ENCODE data around the gene CEP152.
A peak's percentile ranks its signal among the peaks of the same experiment; 100 is the strongest.

Gene CEP152

GRCh38 chr15:48721061-48721810 lies 89.6 kb downstream of the CEP152 start:
- no peak for TF ChIP-seq CTCF (IDR thresholded peaks at IDR 0.05; ENCODE audit: control insufficient read depth, insufficient read depth, low read depth, low read length, missing control alignments)
- DNase-seq (ENCODE audit: low read depth): peak; percentile 31
- no peak overlapping the region for H3K4me3 ChIP-seq (ENCODE audit: control insufficient read depth, low read depth, low read length)

- DNase-seq (ENCODE audit: low read depth): no peak
- no peak overlapping the region for H3K4me3 ChIP-seq (ENCODE audit: control insufficient read depth, low read depth, low read length)
- TF ChIP-seq CTCF (IDR thresholded peaks at IDR 0.05; ENCODE audit: control insufficient read depth, insufficient read depth, low read depth, low read length, missing control alignments): no peak
Measured at GRCh38 chr15:48720646-48721045, 90.2 kb downstream of the CEP152 start.

- TF ChIP-seq CTCF (IDR thresholded peaks at IDR 0.05; ENCODE audit: control insufficient read depth, insufficient read depth, low read depth, low read length, missing control alignments): no peak
- no peak overlapping the region for H3K4me3 ChIP-seq (ENCODE audit: control insufficient read depth, low read depth, low read length)
- DNase-seq (ENCODE audit: low read depth): no peak
Measured at GRCh38 chr15:48719668-48720067, 91.2 kb downstream of the CEP152 start.

- DNase-seq (ENCODE audit: low read depth): no peak
- TF ChIP-seq CTCF (IDR thresholded peaks at IDR 0.05; ENCODE audit: control insufficient read depth, insufficient read depth, low read depth, low read length, missing control alignments): no peak
- H3K4me3 ChIP-seq (ENCODE audit: control insufficient read depth, low read depth, low read length): no peak overlapping the region
Measured at GRCh38 chr15:48718646-48719045, 92.2 kb downstream of the CEP152 start.

GRCh38 chr15:48717458-48717857 lies 93.4 kb downstream of the CEP152 start:
- no peak overlapping the region for H3K4me3 ChIP-seq (ENCODE audit: control insufficient read depth, low read depth, low read length)
- no peak for DNase-seq (ENCODE audit: low read depth)
- TF ChIP-seq CTCF (IDR thresholded peaks at IDR 0.05; ENCODE audit: control insufficient read depth, insufficient read depth, low read depth, low read length, missing control alignments): peak; percentile 30

GRCh38 chr15:48712546-48712945 lies 98.3 kb downstream of the CEP152 start:
- DNase-seq (ENCODE audit: low read depth): no peak
- H3K4me3 ChIP-seq (ENCODE audit: control insufficient read depth, low read depth, low read length): no peak overlapping the region
- no peak for TF ChIP-seq CTCF (IDR thresholded peaks at IDR 0.05; ENCODE audit: control insufficient read depth, insufficient read depth, low read depth, low read length, missing control alignments)

Measured in AG09309 (cell line).